ENCODE results near the gene DNAJC5. TPM values are rescaled to one million over a fixed set of nuclear protein-coding genes. Genes with fewer than 3 reads are reported as not detected.

The DNAJC5 gene
- total RNA-seq, 4 donors from 2014 or later: 24.3 to 47.5 (median 35.1) TPM

GRCh38 chr20:63878899-63879663 lies 15.8 kb upstream of the DNAJC5 start:
- no peak for TF ChIP-seq CTCF (IDR thresholded peaks at IDR 0.05; ENCODE audit: low read depth)

- TF ChIP-seq CTCF (IDR thresholded peaks at IDR 0.05; ENCODE audit: low read depth): no peak
Measured at GRCh38 chr20:63881451-63882226, 13.3 kb upstream of the DNAJC5 start.

- TF ChIP-seq CTCF (IDR thresholded peaks at IDR 0.05; ENCODE audit: low read depth): no peak
Measured at GRCh38 chr20:63882257-63883200, 12.4 kb upstream of the DNAJC5 start.

DNA sequence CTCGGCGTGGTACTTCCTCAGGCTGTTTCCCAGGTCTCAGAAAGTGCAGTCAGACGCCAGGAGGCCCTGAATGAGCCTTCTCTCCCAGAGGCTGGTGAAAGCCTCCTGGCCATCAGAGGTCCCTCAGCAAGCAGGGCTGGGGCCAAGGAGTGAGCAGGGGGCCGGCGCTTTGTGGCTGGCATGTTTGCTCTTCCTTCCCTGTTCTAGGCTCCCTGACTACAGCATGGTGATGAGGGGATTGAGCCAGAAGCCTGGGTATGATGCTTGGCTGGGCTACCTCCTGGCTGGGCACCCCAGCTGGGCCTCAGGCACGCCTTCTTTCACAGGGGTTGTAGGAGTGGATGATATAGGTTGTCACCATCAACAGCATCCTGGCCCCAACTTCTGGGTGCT lies 11.7 kb upstream of the DNAJC5 start:
- no peak for TF ChIP-seq CTCF (IDR thresholded peaks at IDR 0.05; ENCODE audit: low read depth)

DNA sequence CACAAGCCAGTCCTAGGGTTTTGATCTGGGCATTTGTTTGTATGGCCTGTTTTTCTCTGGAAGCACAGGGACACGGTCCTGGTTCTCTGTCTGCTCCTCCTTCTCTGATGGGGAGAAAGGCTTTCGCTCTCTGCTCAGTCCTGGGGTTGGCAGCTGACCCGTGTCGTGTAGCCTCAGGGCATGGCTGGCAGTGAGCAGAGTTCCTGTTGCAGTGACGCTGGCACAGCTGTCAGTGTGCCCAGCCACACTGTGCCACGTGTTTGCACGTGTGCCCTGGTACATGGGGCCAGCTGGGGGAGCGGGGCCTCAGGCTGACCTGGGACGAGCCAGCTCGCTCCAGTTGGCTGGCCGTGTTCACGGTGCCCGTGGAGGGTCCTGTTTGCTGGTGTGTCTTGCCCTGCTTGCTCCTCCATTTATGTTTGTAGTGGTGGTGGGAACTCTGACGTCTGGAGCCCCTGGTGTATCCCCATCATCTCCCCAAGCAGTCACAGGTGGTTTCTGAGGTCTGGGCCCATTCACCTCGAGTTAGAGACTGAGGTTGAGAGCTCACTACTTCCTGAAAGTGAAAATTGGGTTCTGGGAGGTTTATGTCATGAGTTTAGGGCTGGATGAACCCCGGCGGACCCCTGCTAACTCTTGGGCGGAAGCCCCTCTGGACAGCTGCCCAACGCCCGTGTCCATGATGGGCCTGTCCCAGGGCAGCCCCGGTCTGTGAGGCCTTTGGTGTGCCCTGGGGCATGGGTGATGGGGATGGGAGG lies 10.2 kb upstream of the DNAJC5 start:
- TF ChIP-seq CTCF (IDR thresholded peaks at IDR 0.05; ENCODE audit: low read depth): no peak

DNA sequence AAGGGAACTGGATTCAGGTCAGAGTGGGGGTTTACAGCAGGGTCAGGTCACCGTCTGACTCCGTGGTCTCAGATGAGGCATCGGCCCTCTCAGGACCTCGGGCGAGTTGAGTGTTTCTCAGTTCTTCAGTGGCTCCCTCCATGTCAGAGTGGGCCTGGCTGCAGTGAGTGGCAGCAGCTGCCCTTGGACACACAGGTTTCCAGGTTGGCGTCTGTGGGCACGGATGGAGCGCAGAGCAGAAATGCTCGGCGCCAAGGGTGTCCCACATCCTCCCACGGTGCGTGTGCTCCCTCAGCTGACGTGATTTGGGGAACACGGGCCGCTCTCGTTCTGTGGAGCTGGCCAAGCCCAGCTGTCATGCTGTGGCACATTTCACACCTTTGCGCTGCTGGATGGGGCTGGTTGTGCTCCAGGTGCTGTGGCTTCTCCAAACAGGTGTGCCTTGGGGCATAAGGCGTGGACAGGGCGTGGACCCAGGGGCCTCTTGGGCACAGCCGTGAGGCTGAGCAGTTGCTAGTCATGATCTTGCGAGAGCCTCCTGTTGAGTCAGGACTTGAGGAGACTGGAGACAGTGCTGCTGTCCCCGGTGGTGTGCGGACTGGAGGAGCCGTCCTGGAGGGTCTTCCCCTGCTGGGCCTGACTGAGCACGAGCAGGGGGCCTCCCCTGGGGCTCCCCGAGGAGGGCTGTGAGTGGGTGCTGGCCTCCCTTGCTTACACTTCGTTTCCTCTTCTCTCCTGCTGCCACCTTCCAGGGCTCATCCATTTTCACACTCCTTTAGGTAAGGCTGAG lies 9.5 kb upstream of the DNAJC5 start:
- TF ChIP-seq CTCF (IDR thresholded peaks at IDR 0.05; ENCODE audit: low read depth): no peak
